ENCODE results near the gene HCN2.

Gene HCN2

GRCh38 chr19:613732-614567 is 24.3 kb downstream of the HCN2 start:
- Histone ChIP-seq H3K36me3 (ENCODE audit: control insufficient read depth in 1 of 2, insufficient read depth in 2 of 2, low read length in 2 of 2) (peaks cover 6 to 11% of the 10 kb centered on the region in 2 donors), H3K9me3 (ENCODE audit: control insufficient read depth in 1 of 2, low read length in 2 of 2) (no peaks in the 10 kb centered on the region), H3K9ac (ENCODE audit: low read depth in 1 of 2, low read length in 2 of 2) (no peak overlapping the region), H3K4me3 (ENCODE audit: low read depth in 1 of 2, low read length in 2 of 2) (no peak overlapping the region), H3K4me1 (ENCODE audit: control insufficient read depth in 1 of 2, insufficient read depth in 2 of 2, low read length in 2 of 2) (peaks cover 8 to 9% of the 10 kb centered on the region in 2 donors), H3K27me3 (ENCODE audit: control insufficient read depth in 1 of 2, insufficient read depth in 2 of 2, low read length in 2 of 2) (peaks cover 7 to 13% of the 10 kb centered on the region in 2 donors), H3K27ac (ENCODE audit: low read depth, low read length) (no peak overlapping the region)

DNA sequence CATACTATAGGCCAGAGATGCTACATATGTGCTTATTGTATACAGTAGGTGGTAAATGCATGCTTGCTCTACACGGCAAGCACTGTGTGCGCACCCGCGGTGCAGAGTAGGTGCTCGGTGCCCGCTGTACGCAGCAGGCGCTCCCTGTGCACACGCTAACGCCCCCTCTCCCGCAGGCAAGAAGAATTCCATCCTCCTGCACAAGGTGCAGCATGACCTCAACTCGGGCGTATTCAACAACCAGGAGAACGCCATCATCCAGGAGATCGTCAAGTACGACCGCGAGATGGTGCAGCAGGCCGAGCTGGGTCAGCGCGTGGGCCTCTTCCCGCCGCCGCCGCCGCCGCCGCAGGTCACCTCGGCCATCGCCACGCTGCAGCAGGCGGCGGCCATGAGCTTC is 25.9 kb downstream of the HCN2 start:
- Histone ChIP-seq H3K27ac (ENCODE audit: low read depth, low read length) (no peak overlapping the region), H3K9ac (ENCODE audit: low read depth in 1 of 2, low read length in 2 of 2) (no peak overlapping the region), H3K9me3 (ENCODE audit: control insufficient read depth in 1 of 2, low read length in 2 of 2) (no peaks in the 10 kb centered on the region), H3K36me3 (ENCODE audit: control insufficient read depth in 1 of 2, insufficient read depth in 2 of 2, low read length in 2 of 2) (peaks cover 14 to 26% of the 10 kb centered on the region in 2 donors), H3K4me1 (ENCODE audit: control insufficient read depth in 1 of 2, insufficient read depth in 2 of 2, low read length in 2 of 2) (peaks cover 7 to 9% of the 10 kb centered on the region in 2 donors), H3K4me3 (ENCODE audit: low read depth in 1 of 2, low read length in 2 of 2) (no peak overlapping the region), H3K27me3 (ENCODE audit: control insufficient read depth in 1 of 2, insufficient read depth in 2 of 2, low read length in 2 of 2) (peaks cover 7 to 11% of the 10 kb centered on the region in 2 donors)

GRCh38 chr19:616062-616700 is 26.5 kb downstream of the HCN2 start:
- Histone ChIP-seq H3K36me3 (ENCODE audit: control insufficient read depth in 1 of 2, insufficient read depth in 2 of 2, low read length in 2 of 2) (peaks cover 14 to 26% of the 10 kb centered on the region in 2 donors), H3K9me3 (ENCODE audit: control insufficient read depth in 1 of 2, low read length in 2 of 2) (no peaks in the 10 kb centered on the region), H3K27ac (ENCODE audit: low read depth, low read length) (no peak overlapping the region), H3K27me3 (ENCODE audit: control insufficient read depth in 1 of 2, insufficient read depth in 2 of 2, low read length in 2 of 2) (peaks cover 5% of the 10 kb centered on the region in 2 donors), H3K9ac (ENCODE audit: low read depth in 1 of 2, low read length in 2 of 2) (no peak overlapping the region), H3K4me1 (ENCODE audit: control insufficient read depth in 1 of 2, insufficient read depth in 2 of 2, low read length in 2 of 2) (peaks cover 1 to 5% of the 10 kb centered on the region in 2 donors), H3K4me3 (ENCODE audit: low read depth in 1 of 2, low read length in 2 of 2) (no peak overlapping the region)

- H3K27ac ChIP-seq (ENCODE audit: low read depth, low read length): no peak overlapping the region
- no peak overlapping the region for H3K9ac ChIP-seq (ENCODE audit: low read depth in 1 of 2, low read length in 2 of 2)
- no peaks in the 10 kb centered on the region for H3K27me3 ChIP-seq (ENCODE audit: control insufficient read depth in 1 of 2, insufficient read depth in 2 of 2, low read length in 2 of 2)
- no peaks in the 10 kb centered on the region for H3K4me1 ChIP-seq (ENCODE audit: control insufficient read depth in 1 of 2, insufficient read depth in 2 of 2, low read length in 2 of 2)
- H3K9me3 ChIP-seq (ENCODE audit: control insufficient read depth in 1 of 2, low read length in 2 of 2): no peaks in the 10 kb centered on the region
- H3K36me3 ChIP-seq (ENCODE audit: control insufficient read depth in 1 of 2, insufficient read depth in 2 of 2, low read length in 2 of 2): peaks cover 14 to 30% of the 10 kb centered on the region in 2 donors
- no peak overlapping the region for H3K4me3 ChIP-seq (ENCODE audit: low read depth in 1 of 2, low read length in 2 of 2)
Measured at GRCh38 chr19:616747-617526, 27.3 kb downstream of the HCN2 start.

DNA sequence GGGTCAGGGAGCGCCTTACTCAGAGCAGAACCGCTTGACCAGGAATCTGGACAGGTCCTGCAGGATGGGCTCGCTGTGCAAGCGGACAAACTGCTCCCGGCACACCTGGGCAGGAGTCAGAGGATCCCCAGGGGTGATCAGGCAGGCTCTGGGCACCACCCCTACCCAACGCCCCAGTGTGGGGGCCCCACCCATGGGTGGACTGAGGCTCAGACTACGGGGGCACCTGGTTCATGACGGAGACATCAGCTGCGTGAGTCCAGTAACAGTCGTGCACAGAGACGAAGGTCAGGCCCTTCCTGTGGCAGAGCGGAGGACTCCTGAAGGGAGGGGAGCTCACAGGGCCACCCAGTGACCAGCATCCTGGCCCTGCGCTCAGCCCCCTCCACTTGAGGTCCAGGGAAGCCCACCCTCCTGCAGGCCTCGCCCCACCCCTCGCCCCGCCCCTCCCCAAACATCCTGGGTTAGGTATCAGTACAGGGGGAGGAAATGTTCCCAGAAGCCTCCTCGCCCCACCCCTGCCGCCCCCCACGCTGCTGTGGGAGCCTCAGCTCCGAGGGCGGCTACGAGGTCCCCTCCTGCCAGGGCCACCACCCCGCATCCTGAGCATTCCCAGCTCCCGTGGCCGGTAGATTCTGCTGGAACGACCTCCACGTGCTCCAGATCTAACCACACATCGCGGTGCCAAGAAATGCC is 28.0 kb downstream of the HCN2 start:
- peaks cover 14 to 33% of the 10 kb centered on the region in 2 donors for H3K36me3 ChIP-seq (ENCODE audit: control insufficient read depth in 1 of 2, insufficient read depth in 2 of 2, low read length in 2 of 2)
- H3K4me1 ChIP-seq (ENCODE audit: control insufficient read depth in 1 of 2, insufficient read depth in 2 of 2, low read length in 2 of 2): no peaks in the 10 kb centered on the region
- no peak overlapping the region for H3K4me3 ChIP-seq (ENCODE audit: low read depth in 1 of 2, low read length in 2 of 2)
- no peak overlapping the region for H3K27ac ChIP-seq (ENCODE audit: low read depth, low read length)
- H3K9ac ChIP-seq (ENCODE audit: low read depth in 1 of 2, low read length in 2 of 2): no peak overlapping the region
- no peaks in the 10 kb centered on the region for H3K27me3 ChIP-seq (ENCODE audit: control insufficient read depth in 1 of 2, insufficient read depth in 2 of 2, low read length in 2 of 2)
- H3K9me3 ChIP-seq (ENCODE audit: control insufficient read depth in 1 of 2, low read length in 2 of 2): no peaks in the 10 kb centered on the region

DNA sequence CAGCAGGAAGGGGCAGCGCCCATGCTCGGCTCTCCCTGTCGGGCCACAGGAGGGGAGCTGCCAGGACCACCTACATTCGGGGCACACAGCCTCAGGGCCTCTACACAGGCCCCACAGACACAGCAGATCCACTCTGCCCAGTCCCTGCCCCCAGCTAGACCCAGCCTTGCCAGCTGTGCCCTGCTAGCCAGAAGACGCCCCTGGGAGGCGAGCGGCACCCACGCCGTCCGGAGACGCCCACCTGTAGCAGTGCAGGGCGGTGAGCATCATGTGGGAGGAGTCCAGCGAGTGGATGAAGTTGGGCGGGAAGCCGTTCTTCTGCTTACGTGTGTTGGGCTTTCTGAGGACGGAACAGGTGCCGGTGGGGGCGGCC is 28.6 kb downstream of the HCN2 start:
- H3K4me3 ChIP-seq (ENCODE audit: low read depth in 1 of 2, low read length in 2 of 2): no peak overlapping the region
- H3K36me3 ChIP-seq (ENCODE audit: control insufficient read depth in 1 of 2, insufficient read depth in 2 of 2, low read length in 2 of 2): peaks cover 14 to 37% of the 10 kb centered on the region in 2 donors
- no peaks in the 10 kb centered on the region for H3K9me3 ChIP-seq (ENCODE audit: control insufficient read depth in 1 of 2, low read length in 2 of 2)
- no peaks in the 10 kb centered on the region for H3K4me1 ChIP-seq (ENCODE audit: control insufficient read depth in 1 of 2, insufficient read depth in 2 of 2, low read length in 2 of 2)
- no peak overlapping the region for H3K27ac ChIP-seq (ENCODE audit: low read depth, low read length)
- no peaks in the 10 kb centered on the region for H3K27me3 ChIP-seq (ENCODE audit: control insufficient read depth in 1 of 2, insufficient read depth in 2 of 2, low read length in 2 of 2)
- no peak overlapping the region for H3K9ac ChIP-seq (ENCODE audit: low read depth in 1 of 2, low read length in 2 of 2)

DNA sequence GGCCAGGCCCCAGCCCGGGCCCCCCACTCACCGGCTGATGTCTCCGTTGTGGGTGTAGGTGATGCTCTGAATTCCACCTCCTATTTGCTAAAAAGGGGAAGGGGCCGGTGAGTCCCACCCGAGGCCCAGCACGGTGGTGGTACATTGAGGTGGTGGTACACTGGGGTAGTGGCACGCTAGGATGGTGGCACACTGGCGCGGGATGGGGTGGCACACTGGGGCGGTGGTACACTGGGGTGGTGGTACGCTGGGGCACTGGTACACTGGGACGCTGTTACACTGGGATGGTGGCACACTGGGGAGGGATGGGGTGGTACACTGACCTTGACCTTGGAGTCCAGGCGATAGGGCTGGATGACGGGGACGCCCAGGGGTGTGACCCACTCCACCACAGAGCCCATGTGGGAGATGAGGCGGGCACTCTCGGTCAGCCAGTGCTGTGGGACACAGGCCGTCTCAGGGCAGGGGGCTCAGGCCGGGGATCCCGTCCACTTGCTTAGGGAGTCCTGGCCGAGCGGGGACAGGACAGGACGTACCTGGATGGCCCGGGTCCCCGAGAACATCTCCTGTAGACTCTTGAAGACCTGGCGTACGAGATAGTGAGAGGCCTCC is 29.1 kb downstream of the HCN2 start:
- Histone ChIP-seq H3K36me3 (ENCODE audit: control insufficient read depth in 1 of 2, insufficient read depth in 2 of 2, low read length in 2 of 2) (peaks cover 14 to 42% of the 10 kb centered on the region in 2 donors), H3K9me3 (ENCODE audit: control insufficient read depth in 1 of 2, low read length in 2 of 2) (no peaks in the 10 kb centered on the region), H3K27ac (ENCODE audit: low read depth, low read length) (no peak overlapping the region), H3K4me3 (ENCODE audit: low read depth in 1 of 2, low read length in 2 of 2) (no peak overlapping the region), H3K4me1 (ENCODE audit: control insufficient read depth in 1 of 2, insufficient read depth in 2 of 2, low read length in 2 of 2) (no peaks in the 10 kb centered on the region), H3K9ac (ENCODE audit: low read depth in 1 of 2, low read length in 2 of 2) (no peak overlapping the region), H3K27me3 (ENCODE audit: control insufficient read depth in 1 of 2, insufficient read depth in 2 of 2, low read length in 2 of 2) (no peaks in the 10 kb centered on the region)

DNA sequence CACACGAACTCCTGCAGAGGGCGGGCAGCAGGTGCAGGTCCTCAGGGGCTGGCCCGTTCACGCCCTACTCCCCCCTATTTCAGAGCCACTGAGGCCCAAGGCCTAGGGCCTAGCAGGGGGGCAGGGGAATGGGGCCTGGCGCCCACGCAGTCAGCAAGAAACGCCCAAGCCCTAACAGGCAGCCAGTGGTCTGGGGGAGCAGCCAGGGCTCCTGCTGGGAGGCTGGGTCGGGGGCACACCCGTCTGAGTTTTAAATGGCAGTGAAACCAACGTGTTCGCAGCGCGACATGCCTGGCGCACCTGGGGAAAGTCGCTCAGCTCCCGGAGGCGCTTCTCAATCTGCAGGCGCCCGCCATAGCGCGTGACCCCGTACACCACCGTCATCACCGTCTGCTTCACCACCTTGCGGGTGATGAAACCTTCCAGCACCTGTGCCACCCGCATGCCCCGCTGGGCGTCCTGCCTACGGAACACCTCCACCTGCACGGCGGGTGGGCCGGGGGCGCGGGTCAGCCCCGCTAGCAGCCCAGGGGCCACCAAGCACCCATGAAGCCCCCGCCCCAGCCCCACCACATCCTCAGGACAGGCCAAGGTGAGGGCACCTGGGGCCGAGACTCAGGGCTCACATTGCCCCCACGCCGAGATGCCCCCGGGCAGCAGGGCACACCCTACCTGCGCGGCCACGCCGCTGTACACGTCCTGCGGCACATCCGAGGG is 29.8 kb downstream of the HCN2 start:
- no peak overlapping the region for H3K9ac ChIP-seq (ENCODE audit: low read depth in 1 of 2, low read length in 2 of 2)
- no peaks in the 10 kb centered on the region for H3K4me1 ChIP-seq (ENCODE audit: control insufficient read depth in 1 of 2, insufficient read depth in 2 of 2, low read length in 2 of 2)
- H3K27me3 ChIP-seq (ENCODE audit: control insufficient read depth in 1 of 2, insufficient read depth in 2 of 2, low read length in 2 of 2): no peaks in the 10 kb centered on the region
- no peak overlapping the region for H3K4me3 ChIP-seq (ENCODE audit: low read depth in 1 of 2, low read length in 2 of 2)
- no peak overlapping the region for H3K27ac ChIP-seq (ENCODE audit: low read depth, low read length)
- H3K9me3 ChIP-seq (ENCODE audit: control insufficient read depth in 1 of 2, low read length in 2 of 2): no peaks in the 10 kb centered on the region
- H3K36me3 ChIP-seq (ENCODE audit: control insufficient read depth in 1 of 2, insufficient read depth in 2 of 2, low read length in 2 of 2): peaks cover 14 to 44% of the 10 kb centered on the region in 2 donors

- H3K9me3 ChIP-seq (ENCODE audit: control insufficient read depth in 1 of 2, low read length in 2 of 2): no peaks in the 10 kb centered on the region
- no peak overlapping the region for H3K4me3 ChIP-seq (ENCODE audit: low read depth in 1 of 2, low read length in 2 of 2)
- H3K36me3 ChIP-seq (ENCODE audit: control insufficient read depth in 1 of 2, insufficient read depth in 2 of 2, low read length in 2 of 2): peaks cover 17 to 52% of the 10 kb centered on the region in 2 donors
- H3K27ac ChIP-seq (ENCODE audit: low read depth, low read length): no peak overlapping the region
- no peak overlapping the region for H3K9ac ChIP-seq (ENCODE audit: low read depth in 1 of 2, low read length in 2 of 2)
- no peaks in the 10 kb centered on the region for H3K4me1 ChIP-seq (ENCODE audit: control insufficient read depth in 1 of 2, insufficient read depth in 2 of 2, low read length in 2 of 2)
- H3K27me3 ChIP-seq (ENCODE audit: control insufficient read depth in 1 of 2, insufficient read depth in 2 of 2, low read length in 2 of 2): no peaks in the 10 kb centered on the region
Measured at GRCh38 chr19:620166-620862, 30.6 kb downstream of the HCN2 start.

Data from duodenal mucosa (tissue), 2 donors.